Activated naive CD4-positive, alpha-beta T cell treated with anti-CD3 and anti-CD28 coated beads, Interleukin-2, amount 10 ng/mL, durations not matched to agents 7 days and 5 days (primary cell): ENCODE data around the gene OBSCN.
"Not testable (repeated sequence)": the region's sequence is repeated elsewhere in the genome, so short reads cannot be mapped to it uniquely, and the experiment has no call there.

ENCODE experiments used
- CTCF ChIA-PET: fragments of 350-600 bp; sonication (Branson Sonifier 250); formaldehyde crosslinking; loops from one replicate; lab custom pipeline; 2021; ENCODE audit warnings: antibody characterized with exemption; lab: Charles Lee
- DNase-seq: peaks from one replicate; pipeline ENCODE4 v3.0.0-alpha.2; 2020
- H3K27ac Mint-ChIP-seq: one replicate; pipeline ENCODE4 v1.8.0; 2021; ENCODE audit warnings: mild to moderate bottlenecking, moderate library complexity, mixed read lengths
- H3K27me3 Mint-ChIP-seq: one replicate; pipeline ENCODE4 v1.8.0; 2021; ENCODE audit warnings: mild to moderate bottlenecking, mixed read lengths
- H3K36me3 Mint-ChIP-seq: one replicate; pipeline ENCODE4 v1.8.0; 2021; ENCODE audit warnings: mixed read lengths
- H3K4me1 Mint-ChIP-seq: one replicate; pipeline ENCODE4 v1.8.0; 2021; ENCODE audit warnings: mixed read lengths
- H3K4me3 Mint-ChIP-seq: one replicate; pipeline ENCODE4 v1.8.0; 2021; ENCODE audit warnings: mild to moderate bottlenecking, moderate library complexity, mixed read lengths
- H3K9me3 Mint-ChIP-seq: one replicate; pipeline ENCODE4 v1.8.0; 2021; ENCODE audit warnings: mixed read lengths

The OBSCN gene

DNA sequence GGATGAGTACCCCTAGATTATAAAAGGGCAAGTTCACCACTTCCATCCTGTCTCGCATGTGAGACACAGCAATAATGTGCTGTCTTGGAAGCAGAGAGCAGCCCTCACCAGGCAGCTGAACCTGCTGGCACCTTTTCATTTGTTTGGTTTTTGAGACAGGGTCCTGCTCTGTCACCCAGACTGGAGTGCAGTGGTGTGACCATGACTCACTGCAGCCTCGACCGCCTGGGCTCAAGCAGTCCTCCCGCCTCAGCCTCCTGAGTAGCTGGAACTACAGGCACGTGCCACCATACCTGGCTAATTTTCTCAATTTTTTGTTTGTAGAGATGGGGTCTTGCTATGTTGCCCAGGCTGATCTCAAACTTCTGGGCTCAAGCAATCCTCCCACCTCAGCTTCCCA, 20.3 kb downstream of the OBSCN start:
- H3K27me3 Mint-ChIP-seq, H3K9me3 Mint-ChIP-seq, DNase-seq, H3K4me1 Mint-ChIP-seq, CTCF ChIA-PET, H3K4me3 Mint-ChIP-seq, H3K27ac Mint-ChIP-seq: not testable (repeated sequence)
- peaks cover 41% of the 10 kb centered on the region for H3K36me3 Mint-ChIP-seq

DNA sequence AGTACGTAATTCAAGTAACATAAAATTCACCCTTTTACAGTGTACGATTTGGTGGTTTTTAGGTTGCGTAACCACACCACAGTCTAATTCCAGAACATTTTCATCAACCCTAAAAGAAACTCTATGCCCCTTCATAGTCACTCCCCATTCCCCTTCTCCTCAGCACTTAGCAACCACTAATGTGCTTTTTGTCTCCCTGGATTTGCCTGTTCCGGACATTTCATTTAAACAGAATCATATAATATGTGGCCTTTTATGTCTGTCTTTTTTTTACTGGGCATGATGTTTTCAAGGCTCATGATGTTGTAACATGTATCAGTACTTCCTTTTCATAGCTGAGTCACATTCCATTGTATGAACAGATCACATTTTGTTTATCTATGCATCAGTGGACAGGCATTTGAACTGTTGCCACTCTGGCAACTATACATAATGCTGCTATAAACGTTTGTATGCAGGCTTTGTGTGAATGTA, 20.8 kb downstream of the OBSCN start:
- CTCF ChIA-PET: no interaction called here
- Mint-ChIP-seq H3K36me3 (peaks cover 44% of the 10 kb centered on the region), H3K4me1 (no peaks in the 10 kb centered on the region), H3K27me3 (no peaks in the 10 kb centered on the region), H3K27ac (no peak overlapping the region), H3K4me3 (no peak overlapping the region), H3K9me3 (peaks cover 13% of the 10 kb centered on the region)
- no peak for DNase-seq

DNA sequence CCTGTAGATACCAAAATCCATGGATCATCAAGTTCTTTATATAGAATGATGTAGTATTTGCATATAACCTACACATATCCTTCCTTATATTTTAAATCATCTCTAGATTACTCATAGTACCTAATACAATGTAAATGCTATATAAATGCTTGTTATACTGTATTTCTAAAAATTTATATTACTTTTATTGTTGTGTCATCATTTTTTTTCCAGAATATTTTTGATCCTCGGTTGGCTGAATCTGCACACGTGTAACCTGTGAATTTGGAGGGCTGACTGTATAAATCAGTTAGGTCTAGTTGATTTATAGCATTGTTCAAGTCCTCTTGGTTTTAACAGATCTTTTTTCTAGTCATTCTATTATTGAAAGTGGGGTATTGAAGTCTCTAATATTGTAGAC, 23.3 kb downstream of the OBSCN start:
- no peak overlapping the region for H3K4me3 Mint-ChIP-seq
- peaks cover 40% of the 10 kb centered on the region for H3K36me3 Mint-ChIP-seq
- H3K9me3 Mint-ChIP-seq: peaks cover 22% of the 10 kb centered on the region
- DNase-seq: no peak
- CTCF ChIA-PET: no interaction called here
- no peaks in the 10 kb centered on the region for H3K27me3 Mint-ChIP-seq
- no peak overlapping the region for H3K27ac Mint-ChIP-seq
- H3K4me1 Mint-ChIP-seq: no peaks in the 10 kb centered on the region

DNA sequence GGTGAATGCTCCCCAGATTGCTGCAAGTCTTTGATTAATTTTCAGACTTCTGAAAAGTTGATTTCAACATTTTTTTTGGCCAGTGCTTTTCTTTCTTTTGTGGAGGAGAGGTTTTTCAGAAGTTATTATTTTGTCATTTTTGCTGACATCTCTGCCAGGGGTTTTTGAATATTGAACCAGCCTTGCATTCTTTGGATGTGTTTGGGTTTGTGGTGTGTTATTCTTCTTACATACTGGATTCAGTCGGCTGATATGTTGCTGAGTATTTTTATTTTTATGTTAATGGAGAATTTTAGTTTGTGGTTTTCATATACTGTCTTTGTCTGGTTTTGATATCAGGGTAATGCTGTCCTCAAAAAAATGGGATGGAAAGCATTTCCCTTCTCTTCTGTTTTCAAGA, 25.3 kb downstream of the OBSCN start:
- Mint-ChIP-seq H3K27ac (no peak overlapping the region), H3K4me1 (no peaks in the 10 kb centered on the region), H3K36me3 (peaks cover 45% of the 10 kb centered on the region), H3K4me3 (no peak overlapping the region), H3K27me3 (no peaks in the 10 kb centered on the region), H3K9me3 (peaks cover 31% of the 10 kb centered on the region)
- no peak for DNase-seq
- CTCF ChIA-PET: interaction anchor here (1.1 kb wide), 1 partner anchor 16 kb away, joined by 3 read pairs; no protein-coding TSS in a partner anchor

DNA sequence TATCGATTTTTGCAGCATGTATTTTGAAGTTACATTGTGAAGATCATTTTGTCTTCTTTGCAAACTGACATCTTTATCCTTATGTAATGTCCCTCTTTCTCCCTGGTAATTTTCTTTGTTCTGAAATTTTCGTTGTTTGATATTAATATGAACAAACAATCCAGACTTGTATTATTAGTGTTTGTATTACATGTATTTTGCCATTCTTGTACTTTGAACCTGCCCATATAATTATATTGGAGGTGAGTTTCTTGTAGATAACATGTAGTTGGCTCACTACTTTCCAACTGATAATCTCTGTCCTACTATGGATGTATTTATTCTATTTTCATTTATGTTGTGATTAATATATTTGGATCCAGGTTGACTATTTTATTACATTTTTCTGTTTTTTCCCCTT, 27.1 kb downstream of the OBSCN start:
- H3K27ac Mint-ChIP-seq: no peak overlapping the region
- CTCF ChIA-PET: no interaction called here
- no peaks in the 10 kb centered on the region for H3K27me3 Mint-ChIP-seq
- peaks cover 51% of the 10 kb centered on the region for H3K36me3 Mint-ChIP-seq
- DNase-seq: no peak
- peaks cover 43% of the 10 kb centered on the region for H3K9me3 Mint-ChIP-seq
- no peak overlapping the region for H3K4me3 Mint-ChIP-seq
- H3K4me1 Mint-ChIP-seq: no peaks in the 10 kb centered on the region

DNA sequence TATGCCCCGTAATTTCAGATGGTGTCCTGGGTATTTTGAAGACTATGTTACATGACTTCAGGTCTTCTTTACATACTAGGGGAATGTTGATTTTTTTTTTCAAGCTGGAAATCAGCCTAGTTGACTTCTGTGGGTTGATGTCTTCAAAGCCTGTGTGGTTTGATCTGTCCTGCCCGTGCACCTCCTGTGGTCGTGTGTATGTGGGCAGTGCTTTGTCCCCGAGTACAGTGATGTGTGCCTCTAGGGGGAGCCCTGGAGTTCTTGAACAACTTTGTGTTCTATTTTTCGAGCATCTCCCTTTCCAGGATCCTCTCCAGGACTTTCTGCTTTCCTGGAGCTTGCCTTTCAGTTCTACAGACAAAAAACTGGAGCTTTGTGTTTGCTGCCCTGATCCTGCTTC, 28.9 kb downstream of the OBSCN start:
- DNase-seq: no peak
- Mint-ChIP-seq H3K9me3 (peaks cover 57% of the 10 kb centered on the region), H3K4me3 (no peak overlapping the region), H3K27me3 (no peaks in the 10 kb centered on the region), H3K36me3 (peaks cover 45% of the 10 kb centered on the region), H3K27ac (no peak overlapping the region), H3K4me1 (no peaks in the 10 kb centered on the region)
- CTCF ChIA-PET: no interaction called here

DNA sequence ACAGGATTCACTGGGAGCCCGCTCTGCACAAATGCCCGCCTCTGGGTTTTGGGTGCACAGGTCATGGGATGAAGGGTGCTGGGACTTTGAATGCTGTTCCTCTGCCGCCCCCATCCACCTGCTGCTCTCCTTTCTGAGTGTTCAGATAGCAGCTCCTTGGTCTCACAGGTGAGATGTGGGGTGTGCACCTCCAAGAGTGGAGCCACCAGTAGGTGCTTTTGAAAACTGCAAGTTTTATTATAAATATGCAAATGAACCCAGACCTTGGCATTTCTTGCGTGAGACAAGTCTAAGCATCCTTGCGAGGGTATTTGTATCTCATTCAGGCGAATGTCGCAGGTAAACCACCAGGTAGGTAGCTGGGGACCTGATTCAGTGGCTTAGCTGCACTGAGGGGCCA, 30.2 kb downstream of the OBSCN start:
- peaks cover 38% of the 10 kb centered on the region for H3K36me3 Mint-ChIP-seq
- no peak overlapping the region for H3K4me3 Mint-ChIP-seq
- H3K9me3 Mint-ChIP-seq: peaks cover 63% of the 10 kb centered on the region
- DNase-seq: no peak
- H3K27ac Mint-ChIP-seq: no peak overlapping the region
- CTCF ChIA-PET: no interaction called here
- H3K27me3 Mint-ChIP-seq: no peaks in the 10 kb centered on the region
- no peaks in the 10 kb centered on the region for H3K4me1 Mint-ChIP-seq

DNA sequence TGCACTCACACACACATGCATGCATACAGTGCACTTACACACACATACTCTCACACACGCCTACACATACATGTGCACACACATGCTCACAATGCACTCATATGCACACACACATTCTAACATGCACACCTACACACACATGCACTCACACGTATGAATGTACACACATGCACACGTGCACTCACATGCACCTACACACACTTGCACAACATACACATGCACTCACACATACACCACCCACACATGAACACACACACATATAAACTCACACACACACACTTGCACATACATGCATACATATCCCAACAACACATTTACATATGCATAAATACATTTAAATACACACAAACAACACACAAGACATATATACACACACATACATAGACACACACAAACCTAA, 30.6 kb downstream of the OBSCN start:
- H3K27me3 Mint-ChIP-seq: no peaks in the 10 kb centered on the region
- peaks cover 40% of the 10 kb centered on the region for H3K36me3 Mint-ChIP-seq
- H3K4me3 Mint-ChIP-seq: no peak overlapping the region
- peaks cover 64% of the 10 kb centered on the region for H3K9me3 Mint-ChIP-seq
- H3K4me1 Mint-ChIP-seq: no peaks in the 10 kb centered on the region
- H3K27ac Mint-ChIP-seq: no peak overlapping the region
- DNase-seq: no peak
- CTCF ChIA-PET: no interaction called here

DNA sequence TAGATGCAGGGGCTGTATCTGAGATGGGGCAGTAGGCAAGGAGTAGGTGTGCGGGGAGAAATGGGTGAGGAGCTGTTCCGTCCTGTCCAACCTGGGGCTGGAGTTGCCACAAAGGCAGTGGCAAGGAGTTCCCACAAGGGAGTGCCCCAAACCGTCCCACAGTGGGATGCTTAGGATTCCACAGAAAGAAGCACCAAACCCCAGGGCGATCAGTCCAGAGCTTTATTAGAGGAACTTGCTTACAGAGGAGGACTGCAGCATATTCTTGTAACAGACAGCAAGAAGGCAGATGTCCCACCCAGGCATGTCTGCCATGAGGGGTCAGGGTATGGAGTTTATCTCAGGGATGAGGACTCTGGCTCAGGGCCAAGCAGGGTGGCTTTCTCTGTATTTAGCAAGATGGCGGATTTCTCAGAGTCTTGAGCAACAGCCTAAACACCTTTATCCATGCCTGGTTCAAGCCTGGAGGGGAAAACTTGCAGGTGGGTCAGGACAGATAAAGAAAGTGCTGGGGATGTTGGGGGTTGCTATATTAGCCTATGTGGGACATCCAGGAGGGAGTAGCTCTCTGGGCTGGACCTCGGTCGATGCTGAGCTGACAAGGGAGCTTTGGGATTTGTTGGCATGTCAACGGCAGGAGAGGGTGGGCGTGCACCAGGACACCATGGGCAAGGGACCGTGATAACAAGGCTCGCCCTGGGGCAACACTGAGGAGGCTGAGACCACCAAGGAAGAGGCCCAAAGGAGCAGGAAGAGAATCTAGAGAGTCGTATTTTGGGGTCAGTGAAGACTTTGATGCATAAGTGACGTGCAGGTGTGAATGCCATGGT, 32.8 kb downstream of the OBSCN start:
- CTCF ChIA-PET: no interaction called here
- DNase-seq: no peak
- no peak overlapping the region for H3K4me3 Mint-ChIP-seq
- H3K9me3 Mint-ChIP-seq: peaks cover 68% of the 10 kb centered on the region
- peaks cover 49% of the 10 kb centered on the region for H3K36me3 Mint-ChIP-seq
- peaks cover 3% of the 10 kb centered on the region for H3K4me1 Mint-ChIP-seq
- no peak overlapping the region for H3K27ac Mint-ChIP-seq
- no peaks in the 10 kb centered on the region for H3K27me3 Mint-ChIP-seq

DNA sequence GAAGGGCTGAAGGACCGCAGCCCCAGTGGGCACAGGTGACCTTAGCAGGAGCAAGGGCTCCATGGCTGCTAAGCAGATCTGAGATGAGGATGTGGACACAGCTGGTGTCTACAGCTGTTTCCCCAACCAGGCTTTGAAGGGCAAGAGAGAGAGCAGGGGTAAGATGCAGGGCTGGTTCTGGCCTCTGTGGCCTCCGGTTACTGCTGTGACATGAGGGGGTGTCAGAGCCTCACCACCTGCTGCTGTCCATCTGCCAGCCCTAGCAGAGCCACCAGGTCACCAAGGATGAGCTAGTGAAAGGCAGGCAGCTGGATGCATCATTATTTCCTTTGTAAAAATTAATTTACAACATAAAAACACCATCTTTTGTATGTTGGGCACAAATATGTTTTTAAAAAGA, 33.4 kb downstream of the OBSCN start:
- Mint-ChIP-seq H3K4me3 (no peak overlapping the region), H3K4me1 (peaks cover 10% of the 10 kb centered on the region), H3K9me3 (peaks cover 72% of the 10 kb centered on the region), H3K27ac (no peak overlapping the region), H3K27me3 (no peaks in the 10 kb centered on the region), H3K36me3 (peaks cover 52% of the 10 kb centered on the region)
- DNase-seq: no peak
- CTCF ChIA-PET: no interaction called here

DNA sequence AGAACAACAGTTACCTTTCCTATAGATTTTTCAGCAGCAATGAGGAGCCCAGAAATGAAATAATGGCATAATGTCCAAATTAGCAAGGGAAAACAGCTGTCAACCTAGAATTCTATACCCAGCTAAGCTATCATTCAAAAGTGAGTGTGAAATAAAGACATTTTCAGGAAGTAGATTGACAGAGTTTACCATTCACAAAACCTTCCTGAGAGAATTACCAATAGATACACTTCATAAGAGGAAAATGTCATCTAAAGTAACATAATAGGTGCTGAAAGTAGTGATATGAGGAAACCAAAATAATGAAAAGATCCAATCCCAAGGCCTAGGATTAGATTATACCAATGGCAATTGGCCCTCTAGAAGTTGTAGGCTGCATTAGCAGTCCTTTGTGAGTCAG, 34.6 kb downstream of the OBSCN start:
- Mint-ChIP-seq H3K36me3 (peaks cover 56% of the 10 kb centered on the region), H3K9me3 (peaks cover 76% of the 10 kb centered on the region), H3K4me3 (no peak overlapping the region), H3K4me1 (peaks cover 17% of the 10 kb centered on the region), H3K27ac (no peak overlapping the region), H3K27me3 (no peaks in the 10 kb centered on the region)
- CTCF ChIA-PET: no interaction called here
- DNase-seq: no peak

DNA sequence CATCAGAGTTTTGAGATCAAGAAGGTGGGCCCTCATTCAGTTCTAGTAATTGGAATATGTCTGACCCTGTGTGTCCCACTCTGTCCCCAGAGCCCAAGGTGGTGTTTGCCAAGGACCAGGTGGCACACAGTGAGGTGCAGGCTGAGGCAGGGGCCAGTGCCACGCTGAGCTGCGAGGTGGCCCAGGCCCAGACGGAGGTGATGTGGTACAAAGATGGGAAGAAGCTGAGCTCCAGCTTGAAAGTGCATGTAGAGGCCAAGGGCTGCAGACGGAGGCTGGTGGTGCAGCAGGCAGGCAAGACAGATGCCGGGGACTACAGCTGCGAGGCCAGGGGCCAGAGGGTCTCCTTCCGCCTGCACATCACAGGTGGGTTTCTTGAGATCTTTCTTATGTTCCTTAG, 35.2 kb downstream of the OBSCN start:
- H3K27me3 Mint-ChIP-seq: no peaks in the 10 kb centered on the region
- H3K4me3 Mint-ChIP-seq: no peak overlapping the region
- CTCF ChIA-PET: no interaction called here
- peaks cover 17% of the 10 kb centered on the region for H3K4me1 Mint-ChIP-seq
- peaks cover 59% of the 10 kb centered on the region for H3K36me3 Mint-ChIP-seq
- no peak for DNase-seq
- H3K27ac Mint-ChIP-seq: no peak overlapping the region
- H3K9me3 Mint-ChIP-seq: peaks cover 76% of the 10 kb centered on the region

DNA sequence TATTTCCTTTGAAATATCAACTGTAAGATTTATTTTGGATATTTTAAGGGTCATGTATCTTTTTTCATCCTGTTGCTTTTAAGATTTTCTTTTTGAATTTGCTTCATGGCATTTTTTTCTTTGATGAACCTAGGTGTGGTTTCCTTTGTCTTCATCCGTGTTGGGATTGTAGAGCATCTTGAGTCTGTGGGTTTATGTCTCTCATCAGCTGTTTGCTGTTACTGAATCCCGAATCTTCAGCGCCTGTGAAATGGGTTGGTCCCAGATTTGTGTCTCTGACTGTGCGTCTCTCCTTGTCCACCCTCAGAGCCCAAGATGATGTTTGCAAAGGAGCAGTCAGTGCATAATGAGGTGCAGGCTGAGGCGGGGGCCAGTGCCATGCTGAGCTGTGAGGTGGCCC, 36.1 kb downstream of the OBSCN start:
- H3K9me3 Mint-ChIP-seq: peaks cover 69% of the 10 kb centered on the region
- H3K4me3 Mint-ChIP-seq, CTCF ChIA-PET, DNase-seq, H3K27ac Mint-ChIP-seq, H3K27me3 Mint-ChIP-seq: not testable (repeated sequence)
- H3K4me1 Mint-ChIP-seq: peaks cover 17% of the 10 kb centered on the region
- peaks cover 57% of the 10 kb centered on the region for H3K36me3 Mint-ChIP-seq

DNA sequence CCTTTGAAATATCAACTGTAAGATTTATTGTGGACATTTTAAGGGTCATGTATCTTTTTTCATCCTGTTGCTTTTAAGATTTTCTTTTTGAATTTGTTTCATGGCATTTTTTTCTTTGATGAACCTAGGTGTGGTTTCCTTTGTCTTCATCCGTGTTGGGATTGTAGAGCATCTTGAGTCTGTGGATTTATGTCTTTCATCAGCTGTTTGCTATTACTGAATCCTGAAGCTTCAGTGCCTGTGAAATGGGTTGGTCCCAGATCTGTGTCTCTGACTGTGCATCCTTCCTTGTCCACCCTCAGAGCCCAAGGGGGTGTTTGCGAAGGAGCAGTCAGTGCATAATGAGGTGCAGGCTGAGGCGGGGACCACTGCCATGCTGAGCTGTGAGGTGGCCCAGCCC, 37.3 kb downstream of the OBSCN start:
- Mint-ChIP-seq H3K36me3 (peaks cover 52% of the 10 kb centered on the region), H3K4me1 (peaks cover 17% of the 10 kb centered on the region), H3K9me3 (peaks cover 64% of the 10 kb centered on the region), H3K4me3 (no peak overlapping the region), H3K27ac (no peak overlapping the region), H3K27me3 (no peaks in the 10 kb centered on the region)
- CTCF ChIA-PET: no interaction called here
- no peak for DNase-seq

DNA sequence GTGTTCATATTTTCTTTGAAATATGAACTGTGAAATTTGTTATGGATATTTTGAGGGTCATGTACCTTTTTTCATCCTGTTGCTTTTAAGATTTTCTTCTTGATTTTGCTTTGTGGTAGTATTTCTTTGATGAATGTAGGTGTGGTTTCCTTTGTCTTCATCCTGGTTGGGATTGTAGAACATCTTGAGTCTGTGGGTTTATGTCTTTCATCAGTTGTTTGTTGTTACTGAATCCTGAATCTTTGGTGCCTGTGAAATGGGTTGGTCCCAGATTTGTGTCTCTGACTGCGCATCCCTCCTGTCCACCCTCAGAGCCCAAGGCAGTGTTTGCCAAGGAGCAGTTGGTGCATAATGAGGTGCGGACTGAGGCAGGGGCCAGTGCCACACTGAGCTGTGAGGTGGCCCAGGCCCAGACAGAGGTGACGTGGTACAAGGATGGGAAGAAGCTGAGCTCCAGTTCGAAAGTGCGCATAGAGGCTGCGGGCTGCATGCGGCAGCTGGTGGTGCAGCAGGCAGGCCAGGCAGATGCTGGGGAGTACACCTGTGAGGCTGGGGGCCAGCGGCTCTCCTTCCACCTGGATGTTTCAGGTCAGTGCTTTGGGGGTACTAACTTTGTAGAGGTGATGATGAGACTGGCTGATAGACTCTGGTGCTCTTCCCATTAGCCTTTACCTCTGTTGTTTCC, 38.5 kb downstream of the OBSCN start:
- CTCF ChIA-PET: no interaction called here
- Mint-ChIP-seq H3K9me3 (peaks cover 53% of the 10 kb centered on the region), H3K36me3 (peaks cover 58% of the 10 kb centered on the region), H3K4me3 (no peak overlapping the region), H3K27ac (no peak overlapping the region), H3K4me1 (peaks cover 17% of the 10 kb centered on the region), H3K27me3 (no peaks in the 10 kb centered on the region)
- no peak for DNase-seq
